K562 (cell line): Measurements from ENCODE around the gene URM1. TPM values are rescaled to one million over a fixed set of nuclear protein-coding genes. Genes with fewer than 3 reads are reported as not detected.
A peak's percentile ranks its signal among the peaks of the same experiment; 100 is the strongest.

ENCODE experiments used
- ATAC-seq: fragments of 200-7000 bp; cut with Tn5 transposase; 3 replicates; pipeline ENCODE4 v1.9.1; 2020; ENCODE audit warnings: moderate library complexity
- BruUV-seq: library from RNA; stranded (reverse); fragments of 400-500 nt; replicated peaks from 2 replicates; lab custom pipeline; 2021; lab: Mats Ljungman, UMichigan
- CTCF ChIA-PET: fragments of 300-600 bp; formaldehyde crosslinking; extraction: SDS; loops from one replicate; lab custom pipeline; 2021; ENCODE audit warnings: low intra/inter-chr PET ratio; lab: Yijun Ruan, JAX
- POLR2A ChIA-PET: fragments of 300-600, 350-650 bp; sonication (Branson Sonifier 250); formaldehyde crosslinking; extraction: SDS; loops from one replicate; lab custom pipeline; 2021; ENCODE audit warnings: antibody characterized with exemption, inconsistent platforms; lab: Yijun Ruan, JAX
- DNase-seq, 4 experiments: peaks; one replicate each; pipeline versions ENCODE4 v3.0.0 to v3.0.0-alpha.2; 2011 to 2018; ENCODE audit warnings: low spot score in 3 of 4, mixed read lengths in 3 of 4; ENCODE audit errors: extremely low read depth in 1 of 4
- FAIRE-seq: peaks from 2 replicates; lab custom pipeline; 2011; peaks lifted over from hg19 to GRCh38; lab: Jason Lieb, UNC
- H2AFZ ChIP-seq: 2 replicates; pipeline ENCODE4 v1.6.0; 2011; ENCODE audit warnings: low read depth, low read length, control low read depth, inconsistent platforms
- H3K27ac ChIP-seq: fragments of 200-600 bp; 3 replicates; pipeline ENCODE4 v1.8.0; 2011; ENCODE audit warnings: low read depth, mild to moderate bottlenecking, control low read depth, inconsistent platforms, low read length, moderate library complexity, mixed read lengths; ENCODE audit errors: extremely low read depth
- H3K27me3 ChIP-seq, 2 experiments: fragments of 300-600 bp in 1 of 2; 2 replicates in 1 of 2; 3 replicates in 1 of 2; pipeline versions ENCODE4 v1.6.0 to v1.8.0; 2011; ENCODE audit warnings: inconsistent platforms in 2 of 2, low read length in 2 of 2, mild to moderate bottlenecking in 1 of 2, mixed read lengths in 1 of 2, moderate library complexity in 1 of 2; ENCODE audit not compliant: control insufficient read depth in 2 of 2, insufficient read depth in 2 of 2
- H3K36me3 ChIP-seq: fragments of 300-600 bp; 3 replicates; pipeline ENCODE4 v1.8.0; 2011; ENCODE audit warnings: mild to moderate bottlenecking, low read length, inconsistent platforms; ENCODE audit not compliant: control insufficient read depth, insufficient read depth
- H3K4me1 ChIP-seq, 2 experiments: fragments of 200-600 bp in 1 of 2; replicated peaks in 1 of 2; 2 replicates in 1 of 2; 3 replicates in 1 of 2; pipeline versions ENCODE4 v1.5.1 to v1.8.0; 2011; ENCODE audit warnings: inconsistent platforms in 2 of 2, low read length in 2 of 2, mild to moderate bottlenecking in 1 of 2, mixed read lengths in 1 of 2, moderate library complexity in 1 of 2; ENCODE audit not compliant: control insufficient read depth in 2 of 2, insufficient read depth in 2 of 2
- H3K4me2 ChIP-seq: 2 replicates; pipeline ENCODE4 v1.6.1; 2011; ENCODE audit warnings: low read length, control low read depth, inconsistent platforms, mixed read lengths; ENCODE audit not compliant: insufficient read depth
- H3K4me3 ChIP-seq: fragments of 200-600 bp; sonication (generic), shearing (Covaris generic); 2 replicates; pipeline ENCODE4 v1.5.1; 2016; ENCODE audit warnings: control low read depth, inconsistent platforms
- H3K79me2 ChIP-seq: fragments of 200-600 bp; 3 replicates; pipeline ENCODE4 v1.8.0; 2011; ENCODE audit warnings: low read length, inconsistent platforms; ENCODE audit not compliant: control insufficient read depth, insufficient read depth
- H3K9ac ChIP-seq, 2 experiments: 2 replicates each; pipeline versions ENCODE4 v1.6.0 to v1.6.1; 2011; ENCODE audit warnings: low read depth in 2 of 2, low read length in 2 of 2, control low read depth in 1 of 2, inconsistent platforms in 1 of 2, mild to moderate bottlenecking in 1 of 2, mixed read lengths in 1 of 2; ENCODE audit not compliant: insufficient read depth in 1 of 2
- H3K9me1 ChIP-seq: one replicate; pipeline ENCODE4 v1.6.0; 2011; ENCODE audit warnings: inconsistent platforms, mild to moderate bottlenecking, low read length, moderate library complexity; ENCODE audit not compliant: control insufficient read depth, insufficient read depth
- H3K9me3 ChIP-seq: replicated peaks from 2 replicates; pipeline ENCODE4 v1.5.1; 2011; ENCODE audit warnings: low read depth, low read length, inconsistent platforms; ENCODE audit not compliant: control insufficient read depth, insufficient read depth
- H4K20me1 ChIP-seq: replicated peaks from 2 replicates; pipeline ENCODE4 v1.6.1; 2011; ENCODE audit warnings: low read length, inconsistent platforms, mixed read lengths; ENCODE audit not compliant: control insufficient read depth, insufficient read depth
- CREM ChIP-seq: IDR thresholded peaks from 2 replicates; pipeline ENCODE4 v1.6.1; 2014; ENCODE audit warnings: antibody characterized with exemption, low read depth
- EP300 ChIP-seq: IDR thresholded peaks from 2 replicates; pipeline ENCODE4 v1.6.1; 2012; ENCODE audit warnings: low read length, improper control_type of control experiment
- JUN ChIP-seq, 2 experiments: sonication (generic) in 1 of 2; formaldehyde crosslinking in 1 of 2; IDR thresholded peaks; 2 replicates each; pipeline versions ENCODE4 v1.6.1 to v1.8.0; 2012 to 2022; ENCODE audit warnings: borderline replicate concordance in 2 of 2, mild to moderate bottlenecking in 2 of 2, improper control_type of control experiment in 1 of 2, low read depth in 1 of 2, low read length in 1 of 2, missing genetic modification reagents in 1 of 2
- KDM2B ChIP-seq: fragments of 250-450 bp; sonication (Bioruptor Pico); IDR thresholded peaks from 2 replicates; pipeline ENCODE4 v1.8.0; 2021; ENCODE audit warnings: mild to moderate bottlenecking, moderate library complexity
- KHSRP ChIP-seq: fragments of 450-650 bp; IDR thresholded peaks from 2 replicates; pipeline ENCODE4 v1.6.1; 2017
- L3MBTL2 ChIP-seq: fragments of 450-650 bp; IDR thresholded peaks from 2 replicates; pipeline ENCODE4 v1.6.1; 2016; ENCODE audit warnings: mild to moderate bottlenecking, moderate library complexity
- MXI1 ChIP-seq: IDR thresholded peaks from 2 replicates; pipeline ENCODE4 v1.6.1; 2011; ENCODE audit warnings: low read depth, mild to moderate bottlenecking, improper control_type of control experiment, low read length
- NCOA4 ChIP-seq: fragments of 450-650 bp; IDR thresholded peaks from 2 replicates; pipeline ENCODE4 v1.6.1; 2018; ENCODE audit warnings: mild to moderate bottlenecking; ENCODE audit not compliant: partially characterized antibody
- NONO ChIP-seq, 2 experiments: fragments of 200-400 bp in 1 of 2; fragments of 450-650 bp in 1 of 2; formaldehyde crosslinking in 1 of 2; IDR thresholded peaks; 2 replicates each; pipeline ENCODE4 v1.6.1; 2017; ENCODE audit warnings: low read depth in 2 of 2, mild to moderate bottlenecking in 2 of 2, moderate library complexity in 2 of 2, low read length in 1 of 2
- RBM39 ChIP-seq: fragments of 200-400 bp; formaldehyde crosslinking; optimal IDR thresholded peaks from 2 replicates; pipeline ENCODE3; 2018; ENCODE audit warnings: low read depth, low read length
- TBP ChIP-seq: optimal IDR thresholded peaks from 2 replicates; pipeline ENCODE3; 2011; ENCODE audit warnings: low read depth, low read length, improper control_type of control experiment
- ZBTB12 ChIP-seq: fragments of 250-450 bp; sonication (Bioruptor Pico); IDR thresholded peaks from 2 replicates; pipeline ENCODE4 v1.4.0; 2020
- ZNF263 ChIP-seq: sonication (generic); formaldehyde crosslinking; IDR thresholded peaks from 2 replicates; pipeline ENCODE4 v1.8.0; 2022; ENCODE audit warnings: mild to moderate bottlenecking, missing genetic modification reagents, borderline replicate concordance
- WGBS: fragments of 100-300 bp; shearing (Covaris generic); methylation state at CpG from one replicate; pipeline ENCODE4 v1.1.6; 2016; ENCODE audit warnings: low coverage, mixed read lengths; ENCODE audit not compliant: insufficient coverage; ENCODE audit errors: missing lambda C conversion rate; 5-methylcytosine and 5-hydroxymethylcytosine counted together
- in situ Hi-C: fragments of 300-500 bp; cut with MboI; formaldehyde crosslinking; loops from 4 replicates; pipeline ENCODE4 v1.15.0; 2018; ENCODE audit warnings: inconsistent platforms, mixed read lengths
- intact Hi-C: fragments of 100-400 bp; cut with micrococcal nuclease; formaldehyde crosslinking; loops from 2 replicates; pipeline ENCODE4 v1.14.2; 2022
- polyA plus RNA-seq, 8 experiments: library from polyadenylated mRNA; depleted of rRNA in 4 of 8; stranded (reverse) in 5 of 8; unstranded in 3 of 8; fragments of >200 nt; fragmentation: Nextera tagmentation in 2 of 8; fragmentation: Illumina TruSeq in 1 of 8; extraction: Ambion mirVana in 2 of 8; extraction: Trizol in 1 of 8; gene quantifications; 2 replicates each; pipeline versions ENCODE4 v1.2.1 to v1.2.3, GENCODE V29; 2011 to 2014; ENCODE audit warnings: inconsistent platforms in 1 of 8, missing spikeins in 1 of 8
- total RNA-seq, 7 experiments: library from RNA; depleted of rRNA in 6 of 7; stranded (reverse); fragments of >200 nt in 6 of 7; fragmentation: Illumina TruSeq in 2 of 7; extraction: Trizol in 2 of 7; gene quantifications; 2 replicates each; pipeline versions ENCODE4 v1.2.1 to v1.2.3, GENCODE V29; 2011 to 2021; ENCODE audit warnings: low replicate concordance in 1 of 7
- TF ChIP-seq, protein P1 (sequence below), 2 experiments: fragments of 450-650 bp; IDR thresholded peaks; 2 replicates each; pipeline ENCODE4 v1.6.1; 2016; ENCODE audit warnings: mild to moderate bottlenecking in 2 of 2, borderline replicate concordance in 1 of 2, low read depth in 1 of 2, moderate library complexity in 1 of 2

URM1 gene
- total and polyA plus RNA-seq, 9 of the 15 experiments (the other 6 are each of a cell fraction or from before 2014, with no cell fraction given): 10.1 to 88.9 (median 53.3) TPM

DNA sequence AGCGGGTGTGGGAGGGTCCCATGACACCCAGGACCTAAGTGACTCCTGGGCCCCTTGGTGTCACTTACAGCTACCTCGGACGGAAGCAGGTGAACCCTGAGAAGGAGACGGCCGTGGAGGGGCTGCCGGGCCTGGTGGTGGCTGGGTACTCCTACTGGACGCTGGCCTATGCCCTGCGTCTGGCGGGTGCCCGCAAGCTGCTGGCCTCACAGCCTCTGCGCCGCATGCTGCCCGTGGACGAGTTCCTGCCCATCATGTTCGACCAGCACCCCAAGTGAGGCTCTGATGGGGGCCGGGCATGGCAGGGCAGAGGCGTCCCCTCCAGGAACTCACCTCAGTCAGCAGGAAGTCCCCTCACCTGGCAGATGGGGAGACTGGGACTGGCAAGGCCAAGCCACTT is 63.2 kb downstream of the URM1 start:
- 85% methylated on average over 11 of the region's 17 CpGs for WGBS
- Histone ChIP-seq H4K20me1 (no peaks in the 10 kb centered on the region), H3K9me1 (no peaks in the 10 kb centered on the region), H3K9ac (peak overlapping the region in 1 of 2 experiments; percentile 68; a peak in 2 of 4 replicates), H2AFZ (no peak overlapping the region), H3K79me2 (peaks cover 6% of the 10 kb centered on the region; the same call in 2 of the 3 replicates), H3K4me2 (no peak overlapping the region), H3K27me3 (no peaks in the 10 kb centered on the region), H3K4me3 (no peak overlapping the region), H3K4me1 (peaks cover 7 to 33% of the 10 kb centered on the region in 2 experiments; a peak in 4 of 5 replicates), H3K9me3 (no peaks in the 10 kb centered on the region), H3K36me3 (peaks cover 28% of the 10 kb centered on the region; the same call in 2 of the 3 replicates), H3K27ac (no peak overlapping the region)
- no TSS peak for BruUV-seq
- FAIRE-seq: no peak
- TF ChIP-seq KDM2B (CRISPR knock-in tag) (no peak), JUN (IDR thresholded peaks at IDR 0.05; ENCODE audit: borderline replicate concordance, low read depth, low read length) (no peak), JUN (CRISPR knock-in tag; IDR thresholded peaks at IDR 0.05; ENCODE audit: borderline replicate concordance) (no peak), ZBTB12 (CRISPR knock-in tag) (no peak), L3MBTL2 (no peak), TBP (no peak), CREM (no peak), NCOA4 (no peak), ZNF263 (CRISPR knock-in tag) (no peak), NONO (IDR thresholded peaks at IDR 0.05; ENCODE audit: low read depth in 2 of 2, low read length in 1 of 2) (no peak), MXI1 (no peak), RBM39 (no peak), EP300 (no peak), KHSRP (no peak)
- TF ChIP-seq, protein P1, sequence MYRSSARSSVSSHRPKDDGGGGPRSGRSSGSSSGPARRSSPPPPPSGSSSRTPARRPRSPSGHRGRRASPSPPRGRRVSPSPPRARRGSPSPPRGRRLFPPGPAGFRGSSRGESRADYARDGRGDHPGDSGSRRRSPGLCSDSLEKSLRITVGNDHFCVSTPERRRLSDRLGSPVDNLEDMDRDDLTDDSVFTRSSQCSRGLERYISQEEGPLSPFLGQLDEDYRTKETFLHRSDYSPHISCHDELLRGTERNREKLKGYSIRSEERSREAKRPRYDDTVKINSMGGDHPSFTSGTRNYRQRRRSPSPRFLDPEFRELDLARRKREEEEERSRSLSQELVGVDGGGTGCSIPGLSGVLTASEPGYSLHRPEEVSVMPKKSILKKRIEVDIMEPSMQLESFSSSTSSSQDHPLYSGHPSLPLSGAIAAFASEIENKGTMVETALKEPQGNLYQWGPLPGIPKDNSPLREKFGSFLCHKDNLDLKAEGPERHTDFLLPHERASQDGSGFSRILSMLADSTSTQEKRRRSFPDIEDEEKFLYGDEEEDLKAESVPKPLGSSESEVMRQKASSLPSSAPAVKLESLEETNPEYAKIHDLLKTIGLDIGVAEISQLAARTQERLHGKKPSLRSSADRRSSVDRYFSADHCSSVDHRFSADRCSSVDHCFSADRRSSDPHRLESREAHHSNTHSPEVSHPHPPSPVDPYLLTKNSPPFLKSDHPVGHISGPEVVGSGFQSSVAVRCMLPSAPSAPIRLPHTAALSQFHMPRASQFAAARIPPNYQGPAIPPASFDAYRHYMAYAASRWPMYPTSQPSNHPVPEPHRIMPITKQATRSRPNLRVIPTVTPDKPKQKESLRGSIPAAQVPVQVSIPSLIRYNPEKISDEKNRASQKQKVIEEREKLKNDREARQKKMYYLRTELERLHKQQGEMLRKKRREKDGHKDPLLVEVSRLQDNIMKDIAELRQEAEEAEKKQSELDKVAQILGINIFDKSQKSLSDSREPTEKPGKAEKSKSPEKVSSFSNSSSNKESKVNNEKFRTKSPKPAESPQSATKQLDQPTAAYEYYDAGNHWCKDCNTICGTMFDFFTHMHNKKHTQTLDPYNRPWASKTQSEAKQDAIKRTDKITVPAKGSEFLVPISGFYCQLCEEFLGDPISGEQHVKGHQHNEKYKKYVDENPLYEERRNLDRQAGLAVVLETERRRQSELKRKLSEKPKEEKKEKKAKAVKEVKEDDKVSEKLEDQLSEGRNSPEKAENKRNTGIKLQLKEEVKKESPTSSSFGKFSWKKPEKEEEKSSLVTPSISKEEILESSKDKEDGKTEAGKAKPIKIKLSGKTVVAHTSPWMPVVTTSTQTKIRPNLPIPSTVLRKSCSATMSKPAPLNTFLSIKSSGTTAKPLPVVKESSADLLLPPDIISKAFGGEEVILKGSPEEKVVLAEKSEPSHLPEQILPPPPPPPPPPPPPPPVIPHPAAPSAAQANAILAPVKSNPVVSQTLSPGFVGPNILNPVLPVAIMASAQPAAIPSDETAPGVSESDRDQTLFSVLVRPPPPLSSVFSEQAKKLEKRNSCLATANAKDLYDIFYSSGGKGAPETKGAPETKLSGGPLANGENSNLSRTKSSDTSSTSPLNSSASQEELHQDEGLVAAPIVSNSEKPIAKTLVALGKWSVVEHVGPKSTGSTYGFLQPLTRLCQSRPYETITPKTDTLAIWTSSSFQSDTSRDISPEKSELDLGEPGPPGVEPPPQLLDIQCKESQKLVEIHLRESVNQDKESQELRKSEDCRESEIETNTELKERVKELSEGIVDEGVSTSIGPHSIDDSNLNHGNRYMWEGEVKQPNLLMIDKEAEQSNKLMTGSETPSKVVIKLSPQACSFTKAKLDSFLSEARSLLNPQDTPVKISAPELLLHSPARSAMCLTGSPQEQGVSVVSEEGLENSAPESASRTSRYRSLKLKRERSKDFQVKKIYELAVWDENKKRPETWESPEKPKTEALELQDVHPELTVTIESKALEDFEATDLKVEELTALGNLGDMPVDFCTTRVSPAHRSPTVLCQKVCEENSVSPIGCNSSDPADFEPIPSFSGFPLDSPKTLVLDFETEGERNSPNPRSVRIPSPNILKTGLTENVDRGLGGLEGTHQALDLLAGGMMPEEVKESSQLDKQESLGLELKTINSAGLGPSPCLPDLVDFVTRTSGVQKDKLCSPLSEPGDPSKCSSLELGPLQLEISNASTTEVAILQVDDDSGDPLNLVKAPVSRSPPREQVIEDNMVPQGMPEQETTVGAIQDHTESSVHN (IDR thresholded peaks at IDR 0.05; ENCODE audit: borderline replicate concordance in 1 of 2, low read depth in 1 of 2): no peak
- DNase-seq: peak in 1 of 4 experiments; percentile 5
- intact Hi-C loops: no loop called here
- no peak for ATAC-seq
- ChIA-PET POLR2A (interaction anchor here (0.6 to 0.8 kb wide), 3 partner anchors 24 to 198 kb away, joined by 3 to 4 read pairs (median 3); no protein-coding TSS in a partner anchor), CTCF (no interaction called here)
- in situ Hi-C loops: no loop called here
